Small intestine (tissue), 7 donors: ENCODE data around the gene CNPY3. TPM values are rescaled to one million over a fixed set of nuclear protein-coding genes. Genes with fewer than 3 reads are reported as not detected.

Source experiments
- DNase-seq, 2 donors: peaks; one replicate each; pipeline versions ENCODE4 v3.0.0 to v3.0.0-alpha.2; 2013
- FAIRE-seq: peaks from 2 replicates; lab custom pipeline; 2012; peaks lifted over from hg19 to GRCh38; lab: Jason Lieb, UNC
- H3K27ac ChIP-seq, 3 donors: one replicate each; pipeline ENCODE4 v1.5.1; 2013; ENCODE audit warnings: low read length in 2 of 3, mild to moderate bottlenecking in 2 of 3, control low read depth in 1 of 3, inconsistent platforms in 1 of 3, low read depth in 1 of 3, moderate library complexity in 1 of 3
- H3K27me3 ChIP-seq, 3 donors: one replicate each; pipeline ENCODE4 v1.6.1; 2013; ENCODE audit warnings: low read length in 3 of 3, inconsistent platforms in 1 of 3; ENCODE audit not compliant: control insufficient read depth in 3 of 3, insufficient read depth in 3 of 3
- H3K36me3 ChIP-seq, 3 donors: one replicate each; pipeline ENCODE4 v1.6.1; 2013; ENCODE audit warnings: low read length in 3 of 3, inconsistent platforms in 1 of 3, low read depth in 1 of 3, mild to moderate bottlenecking in 1 of 3, moderate library complexity in 1 of 3; ENCODE audit not compliant: control insufficient read depth in 3 of 3, insufficient read depth in 2 of 3
- H3K4me1 ChIP-seq, 3 donors: one replicate each; pipeline ENCODE4 v1.6.1; 2013; ENCODE audit warnings: low read length in 2 of 3, inconsistent platforms in 1 of 3, low read depth in 1 of 3, mild to moderate bottlenecking in 1 of 3, moderate library complexity in 1 of 3; ENCODE audit not compliant: control insufficient read depth in 3 of 3, insufficient read depth in 2 of 3
- H3K4me3 ChIP-seq, 3 donors: one replicate each; pipeline ENCODE4 v1.5.1; 2013; ENCODE audit warnings: low read length in 3 of 3, control low read depth in 1 of 3, inconsistent platforms in 1 of 3, low read depth in 1 of 3, mild to moderate bottlenecking in 1 of 3, moderate library complexity in 1 of 3
- H3K9me3 ChIP-seq, 2 donors: one replicate each; pipeline ENCODE4 v1.6.1; 2013; ENCODE audit warnings: low read depth in 1 of 2, low read length in 1 of 2; ENCODE audit not compliant: control insufficient read depth in 2 of 2, insufficient read depth in 1 of 2
- WGBS, 3 donors: extraction: QIAGEN DNeasy Blood & Tissue Kit; methylation state at CpG; one replicate each; pipeline ENCODE4 v1.1.7; 2013; 5-methylcytosine and 5-hydroxymethylcytosine counted together
- polyA plus RNA-seq, 4 donors: library from polyadenylated mRNA; stranded (reverse) in 3 of 4; unstranded in 1 of 4; fragments of 200-250 nt in 3 of 4; fragments of 120-200 nt in 1 of 4; gene quantifications; one replicate each; pipeline versions ENCODE4 v1.2.1 to v1.2.3, GENCODE V29; 2013
- donor health status: healthy with polysubstance abuse.
- donor health status: control.
- donor health status: control.
- donor health status: Bipolar disorder and iron deficiency.
- donor health status: healthy.

CNPY3 gene
- polyA plus RNA-seq, 4 donors: 8.7 to 57.3 (median 25.3) TPM

GRCh38 chr6:42981836-42982235, 52.6 kb downstream of the CNPY3 start:
- H3K4me3 ChIP-seq: no peak overlapping the region
- no peaks in the 10 kb centered on the region for H3K27me3 ChIP-seq
- FAIRE-seq (no peak), DNase-seq (no peak)
- WGBS, 3 donors: 89 to 95% (median 92%) methylated on average over 5 of the region's 5 CpGs
- H3K36me3 ChIP-seq: peaks cover 0 to 10% (median 0%) of the 10 kb centered on the region in 3 donors
- no peaks in the 10 kb centered on the region for H3K9me3 ChIP-seq
- no peak overlapping the region for H3K27ac ChIP-seq
- H3K4me1 ChIP-seq: peaks cover 7 to 29% (median 9%) of the 10 kb centered on the region in 3 donors

GRCh38 chr6:42984001-42984923, 55.0 kb downstream of the CNPY3 start, which contains the start of gene PPP2R5D:
PPP2R5D (plus strand) TSS chr6:42984570; CDS start chr6:42984678, 108 bp downstream.
- peak; percentile 98 to 100 for DNase-seq
- Histone ChIP-seq H3K4me3 (peak within 1 kb of the TSS; percentile 59 to 74 (median 73)), H3K27ac (peak within 1 kb of the TSS; percentile 80 to 90 (median 88)), H3K4me1 (peaks cover 4 to 46% (median 7%) of the 10 kb centered on the region in 3 donors), H3K9me3 (no peaks in the 10 kb centered on the region), H3K27me3 (no peaks in the 10 kb centered on the region), H3K36me3 (peaks cover 0 to 18% (median 2%) of the 10 kb centered on the region in 3 donors)
- WGBS, 3 donors: 1% methylated on average over 44 to 59 of the region's 59 CpGs
- no peak for FAIRE-seq

DNA sequence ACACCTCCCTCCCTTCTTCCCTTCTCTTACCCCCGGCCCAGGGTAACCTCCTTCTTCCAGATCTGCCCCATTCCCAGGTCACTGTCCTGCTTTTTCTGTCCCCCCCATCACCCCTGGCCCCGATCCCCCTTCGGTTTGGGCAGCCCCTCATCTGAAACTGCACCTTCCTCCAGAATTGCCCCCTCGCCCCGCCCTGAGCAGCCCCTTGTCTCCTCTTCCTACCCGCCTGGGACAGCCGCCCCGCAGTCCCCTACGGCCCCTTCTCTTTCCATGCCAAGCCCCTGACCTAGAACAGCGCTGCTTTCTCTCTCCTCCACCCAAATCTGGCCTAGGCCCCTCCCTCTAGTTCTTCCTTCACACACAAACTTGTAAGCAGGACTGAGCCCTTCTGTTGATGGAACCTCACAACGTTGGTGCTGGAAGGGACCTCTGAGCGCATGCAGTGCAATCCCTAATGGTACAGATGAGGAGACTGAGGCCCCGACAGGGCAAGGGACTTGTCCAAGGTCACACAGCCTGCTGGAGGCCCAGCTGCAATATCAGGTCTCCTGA, 55.7 kb downstream of the CNPY3 start:
- Histone ChIP-seq H3K27ac (peak overlapping the region in 2 of 3 donors; percentile 75 to 77), H3K36me3 (peaks cover 0 to 22% (median 3%) of the 10 kb centered on the region in 3 donors), H3K9me3 (no peaks in the 10 kb centered on the region), H3K4me3 (peak overlapping the region; percentile 59 to 74 (median 73)), H3K27me3 (no peaks in the 10 kb centered on the region), H3K4me1 (peaks cover 0 to 47% (median 4%) of the 10 kb centered on the region in 3 donors)
- DNase-seq (peak in 1 of 2 donors; percentile 33), FAIRE-seq (no peak)
- 5 to 11% (median 5%) methylated on average over 12 to 13 of the region's 13 CpGs for WGBS, 3 donors

DNA sequence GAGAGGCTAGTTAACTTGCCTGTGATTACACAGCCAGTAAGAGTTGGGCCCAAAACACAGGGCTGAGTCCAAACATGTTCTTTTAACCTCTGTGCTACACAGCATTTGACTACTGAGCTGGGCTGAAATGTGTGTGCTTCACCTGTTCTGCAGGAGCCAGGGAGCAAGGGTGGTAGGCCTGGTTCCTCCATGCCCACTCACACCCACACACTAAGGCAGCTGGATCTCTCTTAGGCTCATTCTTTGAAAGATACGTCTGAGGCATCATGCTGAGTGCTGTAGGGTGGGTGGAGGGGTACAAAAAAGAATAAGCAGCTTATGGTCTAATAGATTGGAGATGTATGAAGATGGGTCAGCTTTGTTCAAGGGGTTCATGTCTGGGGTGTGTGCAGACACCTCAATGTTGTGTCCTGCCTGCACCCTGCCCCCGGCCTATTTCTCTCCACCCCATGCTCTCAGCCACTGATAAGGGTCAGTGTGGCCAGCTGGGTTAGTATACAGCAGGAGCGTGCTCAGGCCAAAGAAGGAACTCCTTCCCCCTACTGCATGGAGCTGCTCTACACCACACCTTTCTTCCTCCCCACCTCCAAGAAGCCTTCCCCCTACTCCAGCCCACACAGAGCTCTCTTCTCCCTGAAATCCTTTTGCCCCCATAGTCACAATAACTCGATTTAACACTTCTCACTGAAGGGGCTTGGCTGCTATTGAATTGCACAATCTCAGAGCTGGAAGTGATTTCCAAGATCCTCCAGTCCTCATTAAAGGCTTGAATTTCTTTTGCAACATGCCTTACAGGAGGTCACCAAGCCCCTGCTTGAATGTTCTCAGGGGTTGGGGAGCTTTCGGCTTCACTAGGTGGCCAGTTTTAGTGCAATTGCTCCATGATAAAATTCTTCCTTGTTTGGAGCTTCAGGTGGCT, 58.5 kb downstream of the CNPY3 start:
- DNase-seq (no peak), FAIRE-seq (no peak)
- Histone ChIP-seq H3K4me1 (peaks cover 0 to 57% (median 4%) of the 10 kb centered on the region in 3 donors), H3K27me3 (no peaks in the 10 kb centered on the region), H3K4me3 (no peak overlapping the region), H3K27ac (peak overlapping the region in 1 of 3 donors; percentile 50), H3K9me3 (no peaks in the 10 kb centered on the region), H3K36me3 (peaks cover 0 to 34% (median 3%) of the 10 kb centered on the region in 3 donors)
- WGBS, 3 donors: 75 to 82% (median 81%) methylated on average over 5 of the region's 5 CpGs

GRCh38 chr6:42988486-42989020, 59.3 kb downstream of the CNPY3 start:
- Histone ChIP-seq H3K4me1 (peaks cover 0 to 57% (median 4%) of the 10 kb centered on the region in 3 donors), H3K4me3 (no peak overlapping the region), H3K27me3 (no peaks in the 10 kb centered on the region), H3K9me3 (no peaks in the 10 kb centered on the region), H3K27ac (peak overlapping the region in 1 of 3 donors; percentile 80), H3K36me3 (peaks cover 0 to 38% (median 3%) of the 10 kb centered on the region in 3 donors)
- no peak for DNase-seq
- WGBS, 3 donors: 59 to 86% (median 70%) methylated on average over 1 of the region's 1 CpG
- FAIRE-seq: no peak

Other genes starting within 250 kb of the CNPY3 start
- 1 to 10 TPM in 1 of 4 donors, under 1 TPM in 1, not detected in 2; 0.92 to 1.1 TPM for gene PRPH2, start 206.9 kb upstream of the CNPY3 start, polyA plus RNA-seq
- gene TBCC, start 183.4 kb upstream of the CNPY3 start, polyA plus RNA-seq: 10 to 100 TPM; 23.8 to 30.0 (median 26.9) TPM
- gene BICRAL, start 147.4 kb upstream of the CNPY3 start, polyA plus RNA-seq: 10 to 100 TPM in 1 of 4 donors, 1 to 10 TPM in 3; 3.2 to 15.4 (median 4.7) TPM
- 10 to 100 TPM; 23.7 to 90.6 (median 46.5) TPM for gene RPL7L1, start 49.9 kb upstream of the CNPY3 start, polyA plus RNA-seq
- gene PTCRA, start 13.4 kb upstream of the CNPY3 start, polyA plus RNA-seq: under 1 TPM in 1 of 4 donors, not detected in 3; 0.06 TPM
- gene GNMT, start 31.3 kb downstream of the CNPY3 start, polyA plus RNA-seq: under 1 TPM in 2 of 4 donors, not detected in 2; 0.34 to 0.35 TPM
- gene PEX6, start 49.7 kb downstream of the CNPY3 start, polyA plus RNA-seq: 10 to 100 TPM; 17.8 to 51.4 (median 35.9) TPM
- gene PPP2R5D, start 55.1 kb downstream of the CNPY3 start, polyA plus RNA-seq: 10 to 100 TPM; 44.2 to 96.8 (median 58.1) TPM
- gene MEA1, start 84.5 kb downstream of the CNPY3 start, polyA plus RNA-seq: 10 to 100 TPM; 62.6 to 90.8 (median 74.8) TPM
- gene KLHDC3, start 84.8 kb downstream of the CNPY3 start, polyA plus RNA-seq: 100 to 1,000 TPM in 1 of 4 donors, 10 to 100 TPM in 3; 72.4 to 103 (median 75.3) TPM
- 10 to 100 TPM; 32.2 to 50.0 (median 42.0) TPM for gene RRP36, start 92.1 kb downstream of the CNPY3 start, polyA plus RNA-seq
- gene CUL7, start 124.4 kb downstream of the CNPY3 start, polyA plus RNA-seq: 10 to 100 TPM in 1 of 4 donors, 1 to 10 TPM in 3; 5.7 to 41.8 (median 6.7) TPM
- gene MRPL2, start 130.0 kb downstream of the CNPY3 start, polyA plus RNA-seq: 100 to 1,000 TPM in 2 of 4 donors, 10 to 100 TPM in 2; 53.4 to 127 (median 90.9) TPM
- 100 to 1,000 TPM in 3 of 4 donors, 10 to 100 TPM in 1; 36.3 to 333 (median 206) TPM for gene KLC4, start 130.2 kb downstream of the CNPY3 start, polyA plus RNA-seq
- gene PTK7, start 146.8 kb downstream of the CNPY3 start, polyA plus RNA-seq: 10 to 100 TPM in 2 of 4 donors, 1 to 10 TPM in 2; 1.1 to 36.5 (median 6.9) TPM
- gene SRF, start 241.8 kb downstream of the CNPY3 start, polyA plus RNA-seq: 10 to 100 TPM in 3 of 4 donors, 1 to 10 TPM in 1; 8.9 to 24.0 (median 16.2) TPM